GM10847 (cell line): ENCODE measurements around the gene CLDN6.

ENCODE experiments used
- POLR2A ChIP-seq: IDR thresholded peaks from 2 replicates; pipeline ENCODE4 v1.6.1; 2011; ENCODE audit not compliant: insufficient read length; ENCODE audit errors: extremely low read depth

Gene CLDN6

GRCh38 chr16:2967721-2968161, 50.2 kb downstream of the CLDN6 start:
- no peak for TF ChIP-seq POLR2A

- no peak for TF ChIP-seq POLR2A
Observed at GRCh38 chr16:2967211-2967631, 50.8 kb downstream of the CLDN6 start.

GRCh38 chr16:2966808-2967191, 51.2 kb downstream of the CLDN6 start:
- no peak for TF ChIP-seq POLR2A

GRCh38 chr16:2966043-2966807, 51.8 kb downstream of the CLDN6 start:
- TF ChIP-seq POLR2A = no peak
